ENCODE results near the gene BABAM2. TPM values are rescaled to one million over a fixed set of nuclear protein-coding genes. Genes with fewer than 3 reads are reported as not detected.
A peak's percentile ranks its signal among the peaks of the same experiment; 100 is the strongest.

BABAM2 gene
- total and polyA plus RNA-seq, 2 experiments from 2014 or later: 28.8 to 43.6 TPM

GRCh38 chr2:28367667-28368356 lies 477.3 kb downstream of the BABAM2 start:
- Histone ChIP-seq H3K4me1 (ENCODE audit: insufficient read depth) (peaks cover 25% of the 10 kb centered on the region), H4K20me1 (ENCODE audit: insufficient read depth, poor library complexity, severe bottlenecking) (no peaks in the 10 kb centered on the region), H3K27me3 (no peaks in the 10 kb centered on the region), H3K4me2 (no peak overlapping the region), H3K79me2 (no peaks in the 10 kb centered on the region), H3K36me3 (replicated peaks; ENCODE audit: insufficient read depth, low read depth) (no peaks in the 10 kb centered on the region), H3K27ac (peak overlapping the region; percentile 87), H3K4me3 (no peak overlapping the region), H2AFZ (no peak overlapping the region), H3K9me3 (ENCODE audit: low read depth) (no peaks in the 10 kb centered on the region), H3K9me2 (replicated peaks; ENCODE audit: insufficient read depth) (no peaks in the 10 kb centered on the region)
- TF ChIP-seq CTCF (IDR thresholded peaks at IDR 0.05; ENCODE audit: poor library complexity): no peak
- no peak for TF ChIP-seq EZH2 (IDR thresholded peaks at IDR 0.05; ENCODE audit: borderline replicate concordance)
- TF ChIP-seq EZH2phosphoT487 (IDR thresholded peaks at IDR 0.05; ENCODE audit: low read depth, severe bottlenecking, unreplicated experiment): no peak
- no peak for DNase-seq (ENCODE audit: low spot score)
- WGBS (ENCODE audit: low lambda C conversion rate, missing lambda C conversion rate): 83% methylated on average over 17 of the region's 19 CpGs

- Histone ChIP-seq H3K9me3 (ENCODE audit: low read depth) (no peaks in the 10 kb centered on the region), H2AFZ (no peak overlapping the region), H3K27me3 (no peaks in the 10 kb centered on the region), H3K4me2 (no peak overlapping the region), H3K27ac (no peak overlapping the region), H3K4me1 (ENCODE audit: insufficient read depth) (peaks cover 24% of the 10 kb centered on the region), H3K79me2 (no peaks in the 10 kb centered on the region), H3K4me3 (no peak overlapping the region), H3K36me3 (replicated peaks; ENCODE audit: insufficient read depth, low read depth) (no peaks in the 10 kb centered on the region), H4K20me1 (ENCODE audit: insufficient read depth, poor library complexity, severe bottlenecking) (no peaks in the 10 kb centered on the region), H3K9me2 (replicated peaks; ENCODE audit: insufficient read depth) (no peaks in the 10 kb centered on the region)
- WGBS (ENCODE audit: low lambda C conversion rate, missing lambda C conversion rate): 87% methylated on average over 9 of the region's 9 CpGs
- no peak for TF ChIP-seq EZH2 (IDR thresholded peaks at IDR 0.05; ENCODE audit: borderline replicate concordance)
- TF ChIP-seq EZH2phosphoT487 (IDR thresholded peaks at IDR 0.05; ENCODE audit: low read depth, severe bottlenecking, unreplicated experiment): no peak
- no peak for TF ChIP-seq CTCF (IDR thresholded peaks at IDR 0.05; ENCODE audit: poor library complexity)
- DNase-seq (ENCODE audit: low spot score): no peak
These were observed 477.8 kb downstream of the BABAM2 start for GRCh38 chr2:28368357-28368798.

GRCh38 chr2:28369358-28369757 lies 478.8 kb downstream of the BABAM2 start:
- 65% methylated on average over 5 of the region's 5 CpGs for WGBS (ENCODE audit: low lambda C conversion rate, missing lambda C conversion rate)
- H3K27ac ChIP-seq: no peak overlapping the region

More at GRCh38 chr2:28369358-28369757, 478.8 kb downstream of the BABAM2 start:
- H3K4me1 ChIP-seq (ENCODE audit: insufficient read depth): peaks cover 24% of the 10 kb centered on the region
- no peak for TF ChIP-seq EZH2phosphoT487 (IDR thresholded peaks at IDR 0.05; ENCODE audit: low read depth, severe bottlenecking, unreplicated experiment)
- TF ChIP-seq EZH2 (IDR thresholded peaks at IDR 0.05; ENCODE audit: borderline replicate concordance): no peak
- TF ChIP-seq CTCF (IDR thresholded peaks at IDR 0.05; ENCODE audit: poor library complexity): no peak
- H3K4me3 ChIP-seq: no peak overlapping the region
- H2AFZ ChIP-seq: no peak overlapping the region
- H4K20me1 ChIP-seq (ENCODE audit: insufficient read depth, poor library complexity, severe bottlenecking): no peaks in the 10 kb centered on the region
- H3K9me3 ChIP-seq (ENCODE audit: low read depth): no peaks in the 10 kb centered on the region
- H3K4me2 ChIP-seq: no peak overlapping the region
- H3K79me2 ChIP-seq: no peaks in the 10 kb centered on the region
- H3K9me2 ChIP-seq (replicated peaks; ENCODE audit: insufficient read depth): no peaks in the 10 kb centered on the region
- no peak for DNase-seq (ENCODE audit: low spot score)
- H3K36me3 ChIP-seq (replicated peaks; ENCODE audit: insufficient read depth, low read depth): no peaks in the 10 kb centered on the region
- no peaks in the 10 kb centered on the region for H3K27me3 ChIP-seq

All from hepatocyte (in vitro differentiated cells).